Measurements from ENCODE around the gene SNRNP27.

GRCh38 chr2:69940691-69941090 lies 46.9 kb downstream of the SNRNP27 start:
- TF ChIP-seq CTCF (IDR thresholded peaks at IDR 0.05; ENCODE audit: low read depth, low read length) (no peak), EZH2phosphoT487 (IDR thresholded peaks at IDR 0.05; ENCODE audit: low read depth) (no peak)
